ENCODE data around the gene IDH3B.
"Not testable (repeated sequence)": the region's sequence is repeated elsewhere in the genome, so short reads cannot be mapped to it uniquely, and the experiment has no call there.

The IDH3B gene

GRCh38 chr20:2690213-2690612 is 26.2 kb upstream of the IDH3B start:
- DNase-seq (ENCODE audit: low spot score): no peak
- no peak for TF ChIP-seq CTCF (IDR thresholded peaks at IDR 0.05; ENCODE audit: extremely low read depth, missing control alignments)

- TF ChIP-seq CTCF (IDR thresholded peaks at IDR 0.05; ENCODE audit: extremely low read depth, missing control alignments): peak; percentile 31
- peak; percentile 74 for DNase-seq (ENCODE audit: low spot score)
Observed at GRCh38 chr20:2688041-2688591, 24.1 kb upstream of the IDH3B start.

- no peak for DNase-seq (ENCODE audit: low spot score)
- no peak for TF ChIP-seq CTCF (IDR thresholded peaks at IDR 0.05; ENCODE audit: extremely low read depth, missing control alignments)
Observed at GRCh38 chr20:2687514-2687913, 23.5 kb upstream of the IDH3B start.

GRCh38 chr20:2684817-2685216 is 20.8 kb upstream of the IDH3B start:
- not testable (repeated sequence) for DNase-seq (ENCODE audit: low spot score)

- not testable (repeated sequence) for DNase-seq (ENCODE audit: low spot score)
Observed at GRCh38 chr20:2682040-2682439, 18.0 kb upstream of the IDH3B start.

GRCh38 chr20:2680046-2680445 is 16.0 kb upstream of the IDH3B start:
- TF ChIP-seq CTCF (IDR thresholded peaks at IDR 0.05; ENCODE audit: extremely low read depth, missing control alignments): no peak
- no peak for DNase-seq (ENCODE audit: low spot score)

- DNase-seq (ENCODE audit: low spot score): no peak
- TF ChIP-seq CTCF (IDR thresholded peaks at IDR 0.05; ENCODE audit: extremely low read depth, missing control alignments): no peak
Observed at GRCh38 chr20:2673453-2673852, 9.4 kb upstream of the IDH3B start.

GRCh38 chr20:2672446-2672845 is 8.4 kb upstream of the IDH3B start:
- DNase-seq (ENCODE audit: low spot score): no peak
- TF ChIP-seq CTCF (IDR thresholded peaks at IDR 0.05; ENCODE audit: extremely low read depth, missing control alignments): no peak

GRCh38 chr20:2671977-2672376 is 8.0 kb upstream of the IDH3B start:
- TF ChIP-seq CTCF (IDR thresholded peaks at IDR 0.05; ENCODE audit: extremely low read depth, missing control alignments): peak; percentile 1
- no peak for DNase-seq (ENCODE audit: low spot score)
